GM19043 (cell line): ENCODE measurements around the gene AFF2.

ENCODE experiments used
- ATAC-seq: cut with Tn5 transposase; IDR thresholded peaks from one replicate; pipeline ENCODE4 v1.9.1; 2021; ENCODE audit warnings: low read depth; ENCODE audit not compliant: unreplicated experiment

The AFF2 gene

DNA sequence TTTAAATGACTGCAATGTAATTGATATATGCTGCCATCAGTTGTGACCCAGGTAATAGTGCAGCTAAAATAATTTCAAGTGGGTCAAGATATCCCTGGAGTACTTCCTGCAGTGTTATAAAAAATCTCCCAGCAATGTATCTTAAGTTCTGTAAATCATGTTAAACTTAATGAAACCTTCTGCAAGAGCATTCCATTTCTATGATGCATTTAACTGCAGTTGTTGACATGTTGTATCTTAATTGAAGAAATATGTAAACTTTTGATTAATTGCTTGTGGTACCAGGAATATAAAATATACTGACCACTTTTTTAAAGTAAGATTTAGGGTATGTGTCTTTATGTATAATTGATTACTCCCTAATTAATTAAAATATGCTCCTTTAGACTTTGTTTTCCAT, 213.6 kb downstream of the AFF2 start:
- no peak for ATAC-seq

DNA sequence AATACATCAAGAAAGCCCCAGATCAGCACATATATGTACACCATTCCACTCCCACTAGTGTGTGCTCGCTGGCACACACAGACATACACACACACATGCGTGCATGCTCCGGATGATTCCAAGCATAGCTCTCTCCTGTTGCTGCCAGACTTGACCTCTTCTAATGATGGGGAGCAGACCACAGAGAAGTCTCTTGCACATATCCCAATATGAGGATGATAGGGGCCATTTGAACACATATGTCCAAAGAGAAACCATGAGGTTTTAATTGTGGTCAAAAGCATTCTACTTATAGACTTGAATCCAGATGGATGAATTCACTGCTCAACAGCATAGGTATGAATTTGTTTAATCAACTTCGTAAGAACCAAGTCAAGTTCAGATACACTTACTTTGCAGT, 214.9 kb downstream of the AFF2 start:
- no peak for ATAC-seq

DNA sequence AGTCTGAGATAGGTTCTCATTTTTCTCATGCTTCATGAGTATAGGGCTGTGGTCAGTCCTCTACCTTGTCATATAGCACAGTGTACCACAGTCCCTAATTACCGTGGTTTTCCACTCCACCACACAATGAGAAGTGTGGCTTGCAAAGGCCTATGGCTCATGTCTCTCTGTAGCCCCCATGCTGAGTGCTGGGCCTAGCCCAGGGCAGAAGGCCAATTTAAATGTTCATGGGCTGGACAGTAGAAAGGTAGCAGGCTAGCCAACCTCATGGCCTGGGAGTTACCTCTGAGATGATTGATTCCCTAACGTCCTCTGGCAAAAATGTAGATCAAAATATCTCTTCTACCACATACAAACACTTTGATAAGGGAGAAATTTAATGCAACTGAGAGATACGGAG, 222.5 kb downstream of the AFF2 start:
- ATAC-seq: no peak

DNA sequence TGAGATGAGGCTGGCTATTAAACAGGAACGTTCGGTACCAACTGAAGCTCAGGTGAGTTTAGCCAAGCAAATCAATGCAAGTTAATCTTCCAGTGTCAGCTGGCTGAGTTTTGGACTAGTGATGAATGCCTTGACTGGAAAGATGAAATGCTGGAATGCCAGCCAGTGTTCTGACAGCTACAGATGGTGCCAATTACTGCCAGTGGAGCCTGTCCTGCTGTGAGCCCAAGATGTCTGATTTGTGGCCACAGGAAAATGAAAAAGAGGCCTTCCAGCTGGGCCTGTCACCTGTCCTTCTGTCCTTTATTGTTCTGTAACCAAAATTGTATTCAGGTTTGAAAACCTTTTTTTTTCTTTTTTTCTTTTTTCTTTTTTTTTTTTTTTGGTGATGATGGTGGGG, 223.1 kb downstream of the AFF2 start:
- no peak for ATAC-seq

DNA sequence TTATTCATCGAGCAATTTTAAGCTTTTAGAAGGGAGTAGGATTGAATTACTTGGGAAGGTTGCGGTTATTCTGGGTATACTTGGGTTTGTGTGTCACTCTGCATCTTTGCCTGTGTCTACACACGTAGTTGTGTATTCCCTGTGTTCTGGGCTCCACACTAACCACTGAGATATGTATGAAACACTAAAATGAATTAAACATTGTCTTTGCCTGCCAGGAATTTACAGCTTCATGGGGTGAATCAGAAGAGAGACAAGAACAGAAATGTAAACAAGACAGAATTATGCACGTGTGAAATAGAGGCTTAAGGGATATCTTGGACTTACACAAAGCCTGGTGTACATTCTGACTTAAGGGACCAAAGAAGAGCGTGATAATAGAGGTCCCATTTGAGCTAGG, 228.5 kb downstream of the AFF2 start:
- no peak for ATAC-seq

DNA sequence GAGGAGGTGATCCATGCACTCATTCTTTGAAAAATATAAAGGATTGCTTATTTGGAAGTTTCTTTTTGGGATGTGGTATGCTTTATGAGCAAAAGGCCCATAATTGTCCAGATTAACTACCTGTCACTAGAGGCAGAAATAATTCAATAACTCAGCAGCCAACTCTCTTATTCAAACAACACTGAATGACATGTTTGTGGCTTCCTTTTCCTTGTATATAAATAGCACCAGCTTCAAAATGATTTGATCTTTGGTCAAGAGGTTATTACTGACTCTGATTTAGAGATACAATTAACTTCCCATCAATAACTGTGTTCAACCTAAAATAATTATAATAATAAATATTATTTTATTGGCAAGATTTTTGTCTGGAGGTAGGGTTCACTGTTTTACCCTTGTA, 232.3 kb downstream of the AFF2 start:
- no peak for ATAC-seq

DNA sequence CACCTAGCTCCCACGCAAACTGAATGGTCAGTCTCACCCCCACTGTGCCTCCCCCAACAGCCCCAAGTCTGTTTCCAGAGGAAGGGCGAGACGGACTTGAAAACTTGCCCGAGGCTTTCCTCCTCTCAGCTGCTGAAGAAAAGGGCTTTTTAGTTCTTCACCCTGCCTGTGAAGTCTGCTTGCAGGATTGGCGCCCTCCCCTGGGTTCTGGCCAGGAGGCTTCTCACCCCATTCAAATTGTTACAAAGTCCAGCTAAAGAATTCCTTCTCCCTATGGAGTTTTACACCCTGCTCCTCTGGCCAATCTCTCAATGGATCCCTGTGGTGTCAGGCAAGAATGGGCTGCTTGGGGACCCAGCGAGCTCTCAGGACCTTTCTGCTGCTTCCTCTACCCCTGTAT, 241.0 kb downstream of the AFF2 start:
- no peak for ATAC-seq

DNA sequence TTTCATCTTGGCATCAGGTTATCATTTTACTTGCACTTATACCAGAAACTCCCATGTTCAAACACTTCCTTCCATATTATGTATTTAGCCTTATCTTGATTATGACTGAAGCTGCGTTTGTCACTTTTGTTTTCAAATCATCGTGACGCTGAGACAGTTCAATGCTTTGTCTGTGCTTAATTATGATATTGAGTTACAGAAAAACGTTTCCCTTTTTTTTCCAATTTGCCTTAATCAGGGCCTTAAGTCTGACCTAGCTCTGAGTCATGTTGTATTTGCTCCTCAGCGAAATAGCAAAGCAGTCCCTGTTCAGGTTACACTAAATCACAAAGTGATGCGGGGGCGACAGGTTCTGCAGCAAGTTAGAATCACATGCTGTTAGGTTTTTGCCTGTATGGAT, 254.7 kb downstream of the AFF2 start:
- ATAC-seq: no peak

DNA sequence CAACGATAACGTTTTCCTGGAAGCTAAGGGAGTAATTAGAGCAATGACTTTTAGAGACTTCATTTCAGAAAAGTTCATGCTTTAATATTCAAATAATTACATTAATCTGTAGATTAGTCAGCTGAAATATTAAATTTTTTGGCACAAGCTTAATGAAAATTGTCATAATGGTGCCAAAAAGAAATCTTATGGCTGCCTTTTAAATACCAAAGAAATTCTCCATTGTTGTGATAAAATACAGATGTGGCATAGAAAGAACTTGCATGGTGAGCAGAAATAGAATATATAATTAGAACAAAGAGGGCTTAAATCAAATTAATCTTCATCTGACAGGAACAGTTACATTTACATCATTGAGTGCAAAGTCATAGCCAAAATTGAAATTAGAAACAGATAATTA, 263.5 kb downstream of the AFF2 start:
- no peak for ATAC-seq

DNA sequence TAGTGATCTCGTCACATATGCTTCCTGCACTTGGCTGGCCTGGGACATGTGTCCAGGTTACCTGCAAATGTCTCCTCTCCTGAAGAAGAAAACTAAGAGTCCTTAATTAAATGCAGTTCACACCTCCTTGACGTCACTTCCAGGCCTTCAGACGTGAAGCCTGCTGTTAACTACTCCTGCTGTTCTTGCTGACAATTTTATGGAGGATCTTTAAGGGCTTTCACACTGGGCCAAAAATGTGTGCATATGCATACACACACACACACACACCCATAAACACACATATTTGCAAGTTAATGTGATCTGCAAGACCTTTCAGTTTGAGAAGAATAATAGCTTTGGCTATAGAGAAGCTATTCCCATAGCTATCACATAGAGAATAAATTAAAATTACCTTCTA, 267.9 kb downstream of the AFF2 start:
- ATAC-seq: no peak

DNA sequence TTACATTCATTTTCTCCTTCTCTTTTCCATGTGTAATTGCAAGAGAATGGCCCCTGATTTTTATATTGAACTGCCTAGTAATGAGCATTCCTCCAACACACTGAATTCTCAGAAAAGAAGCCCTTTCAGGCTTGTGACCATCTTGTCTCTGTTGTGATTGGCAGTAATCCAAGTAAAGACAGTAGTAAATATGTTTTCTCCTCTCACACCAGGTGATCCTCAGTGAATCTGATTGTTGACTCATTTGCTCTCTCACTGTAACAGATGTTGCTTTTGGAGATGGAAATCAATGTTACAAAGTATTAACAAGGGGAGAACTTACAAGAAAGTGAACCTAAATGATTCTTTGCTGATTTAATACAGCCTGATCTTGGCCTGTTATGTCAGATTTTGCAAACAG, 271.0 kb downstream of the AFF2 start:
- no peak for ATAC-seq

DNA sequence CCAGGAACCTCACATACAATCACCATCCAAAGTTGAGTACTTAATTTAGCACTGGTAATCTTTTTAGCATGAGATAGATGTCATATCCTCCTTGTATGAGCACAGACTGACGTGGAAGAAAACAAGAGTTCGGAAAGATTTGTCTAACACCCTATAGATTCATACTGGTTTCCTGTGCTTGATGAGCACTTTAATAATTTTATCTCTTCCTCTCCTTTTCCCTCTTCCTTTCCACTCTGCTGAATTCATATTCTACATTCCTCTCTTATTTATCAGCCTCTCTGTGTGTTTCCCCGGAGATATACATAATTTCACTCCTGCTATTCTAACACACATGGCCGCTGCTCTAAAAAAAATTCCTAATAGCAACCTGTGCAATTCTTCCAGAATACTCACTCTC, 273.9 kb downstream of the AFF2 start:
- no peak for ATAC-seq

DNA sequence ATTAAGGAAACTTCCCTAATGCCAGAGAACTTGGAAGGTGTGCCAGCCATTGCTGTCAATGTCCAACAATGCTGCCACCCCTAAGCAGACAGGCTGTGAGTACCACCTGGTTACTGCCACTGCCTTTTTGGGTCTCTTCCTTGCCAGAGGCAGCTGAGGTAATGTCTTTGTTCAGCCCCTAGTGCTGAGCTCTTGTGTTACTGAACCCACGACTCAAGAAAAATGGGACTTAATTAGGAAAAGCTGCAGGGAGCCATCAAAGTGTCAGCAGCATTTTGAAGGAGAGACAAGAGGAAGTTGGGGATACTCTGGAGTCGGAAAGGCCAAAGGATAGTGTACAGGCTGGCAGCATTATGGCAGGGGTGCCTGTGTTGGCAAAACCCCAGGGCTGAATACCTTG, 283.7 kb downstream of the AFF2 start:
- ATAC-seq: no peak

DNA sequence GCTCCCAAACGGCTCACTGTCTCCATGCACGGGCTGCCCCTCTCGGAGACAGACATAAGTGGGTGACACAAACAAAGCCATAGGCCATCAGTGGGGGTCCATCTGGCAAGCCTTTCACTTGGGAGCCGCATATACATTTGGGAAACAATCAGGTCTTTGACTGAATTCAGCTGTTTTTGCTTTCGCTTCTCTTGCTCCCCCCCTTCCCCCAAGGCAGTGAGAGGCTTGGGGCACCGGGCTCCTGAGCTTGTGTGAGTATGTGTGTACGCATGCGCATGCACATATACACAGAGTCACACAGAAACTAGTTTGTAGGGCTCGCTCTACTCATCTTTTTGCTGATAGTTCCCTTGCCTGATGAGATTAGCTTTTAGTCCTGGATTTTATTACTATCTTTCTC, 284.4 kb downstream of the AFF2 start:
- no peak for ATAC-seq

DNA sequence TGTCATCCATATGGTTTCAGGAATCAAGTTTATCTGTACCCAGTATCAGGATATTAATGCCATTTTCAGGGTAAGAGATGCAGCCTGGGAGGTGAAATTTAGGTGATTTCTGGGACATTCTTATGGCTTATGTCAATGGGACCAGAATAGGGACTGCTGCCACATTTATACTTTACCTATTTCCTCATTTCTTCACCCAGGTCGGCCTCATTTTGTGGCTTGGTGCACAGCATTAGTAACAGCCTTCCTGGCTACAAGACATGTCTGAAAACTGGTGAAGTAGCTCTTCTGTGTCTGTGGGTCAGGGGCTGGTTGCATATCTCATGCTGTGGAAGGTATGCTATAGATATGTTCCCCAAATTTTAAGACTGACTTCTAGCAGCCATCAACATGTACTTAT, 284.8 kb downstream of the AFF2 start:
- no peak for ATAC-seq

DNA sequence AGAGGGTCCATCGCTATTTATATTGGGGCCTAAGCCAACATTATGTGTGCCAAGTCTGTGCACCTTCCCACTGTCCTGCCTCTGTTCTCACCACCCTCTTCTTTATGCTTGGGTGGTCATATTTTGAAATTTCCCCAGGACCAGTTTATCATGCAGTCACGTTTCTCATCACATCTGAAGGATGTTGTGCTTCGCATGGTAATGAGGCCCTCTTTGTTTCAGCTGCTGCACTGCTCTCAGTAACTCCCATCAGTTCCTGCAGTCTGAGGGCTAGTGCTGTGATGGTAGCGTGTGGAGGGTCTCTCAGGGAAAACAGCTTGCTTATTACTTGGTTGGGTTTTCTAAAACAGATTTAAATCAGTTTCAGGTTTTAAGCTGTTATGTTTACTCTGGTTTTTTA, 288.0 kb downstream of the AFF2 start:
- ATAC-seq: no peak

DNA sequence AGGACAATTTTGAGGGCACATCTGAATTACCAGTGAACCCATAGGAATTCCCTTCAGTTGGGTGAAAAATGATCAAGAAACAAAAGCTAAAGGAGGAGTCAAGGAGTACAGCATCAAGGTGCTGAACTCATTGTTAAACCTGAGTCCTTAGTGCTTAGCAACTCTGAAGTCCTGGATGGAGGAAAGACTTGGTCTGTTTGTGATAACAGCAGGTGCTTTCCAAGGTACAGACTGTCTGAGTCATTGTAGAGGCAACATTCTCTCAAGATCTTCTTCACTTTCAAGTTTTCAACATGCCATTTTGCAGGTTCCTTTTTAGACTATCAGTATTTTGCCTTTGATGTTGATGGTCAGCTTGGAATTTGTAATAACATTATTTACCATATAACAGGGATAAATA, 293.9 kb downstream of the AFF2 start:
- no peak for ATAC-seq

DNA sequence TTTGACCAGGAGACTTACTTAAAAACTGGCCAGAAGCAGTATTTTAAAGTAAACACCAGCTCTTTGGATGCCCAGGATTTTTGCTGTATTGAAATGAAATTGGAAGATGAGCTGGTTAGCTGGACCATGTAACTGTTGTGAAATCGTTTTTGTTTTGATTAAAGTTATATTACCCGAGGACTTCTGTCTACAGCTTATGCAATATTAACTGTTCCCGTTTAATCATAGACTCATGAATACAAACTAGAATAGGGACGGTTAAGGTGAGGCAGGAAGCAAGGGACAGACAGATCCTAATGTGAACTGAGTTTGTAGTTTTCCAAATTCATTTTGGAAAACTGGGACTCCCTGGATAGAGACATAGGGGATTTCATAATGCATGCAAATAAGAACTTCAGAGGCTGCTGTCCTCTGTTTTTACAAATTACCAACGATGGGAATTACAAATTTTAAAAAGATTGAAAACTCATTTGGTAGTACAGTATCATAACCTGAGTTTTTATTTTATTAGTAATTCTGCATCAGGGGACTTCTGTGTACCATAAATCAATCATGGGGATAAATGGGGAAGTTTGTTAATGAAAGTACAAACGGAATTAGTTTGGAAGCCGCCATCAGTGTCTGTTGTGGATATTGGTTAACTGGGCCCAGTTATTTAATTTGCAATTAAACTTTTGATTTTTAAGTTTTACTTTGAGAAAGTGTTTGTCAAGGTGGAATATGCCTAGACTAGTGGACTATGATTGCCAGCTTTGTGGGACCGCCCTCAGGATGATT, 304.4 kb downstream of the AFF2 start:
- ATAC-seq: no peak

DNA sequence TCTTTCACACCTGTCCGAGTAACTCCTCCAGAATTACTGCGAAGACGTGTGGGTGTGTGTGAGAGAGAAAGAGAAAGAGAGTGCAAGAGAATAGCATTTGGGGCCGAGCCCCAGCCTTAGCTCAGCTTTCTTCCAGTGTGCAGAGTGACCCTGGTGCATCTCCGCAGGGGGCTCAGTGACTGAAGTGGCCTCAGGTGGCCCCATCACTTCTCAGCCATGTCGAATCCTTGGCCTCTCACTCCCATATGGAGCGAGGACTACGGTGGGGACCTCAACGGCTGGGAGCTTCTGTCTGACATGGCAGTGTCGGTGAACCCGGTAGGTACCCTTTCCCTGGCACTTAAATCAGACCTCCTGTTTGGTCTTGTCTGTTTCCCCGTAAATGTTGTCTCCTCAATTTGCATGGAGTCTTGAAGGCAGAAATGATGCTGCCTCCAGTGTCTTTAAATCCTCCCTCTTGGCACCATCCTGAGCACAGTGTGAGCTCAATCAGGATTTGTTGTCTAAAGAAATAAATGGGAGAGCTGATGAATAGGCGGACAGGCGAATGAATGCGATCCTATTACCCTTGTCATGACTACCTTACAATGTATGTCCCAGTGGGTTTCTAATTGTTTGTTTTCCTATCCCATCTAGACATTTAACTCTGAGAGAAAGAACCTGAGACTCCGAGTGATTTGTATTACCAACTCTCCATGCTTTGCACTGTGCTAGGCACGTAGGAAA, 305.9 kb downstream of the AFF2 start:
- ATAC-seq: no peak

DNA sequence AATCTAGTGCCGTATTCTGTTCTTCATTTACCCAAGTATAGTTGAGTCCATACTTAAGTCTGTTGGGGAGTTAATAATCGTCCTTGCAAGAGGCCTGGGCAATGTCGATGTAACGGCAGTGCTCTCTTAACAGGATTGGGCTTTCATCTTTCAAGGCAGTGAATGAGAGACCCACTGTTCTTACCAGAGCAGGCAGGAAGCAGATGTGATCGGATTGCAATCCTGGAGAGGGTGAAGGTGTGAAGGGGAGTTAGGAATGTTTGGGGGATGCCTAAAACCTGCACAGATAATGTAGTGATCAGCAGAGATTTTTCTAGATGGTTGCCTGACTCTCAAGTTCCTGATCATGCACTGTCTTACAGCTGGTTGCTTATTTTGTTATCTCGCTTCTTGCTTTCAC, 308.4 kb downstream of the AFF2 start:
- ATAC-seq: no peak

DNA sequence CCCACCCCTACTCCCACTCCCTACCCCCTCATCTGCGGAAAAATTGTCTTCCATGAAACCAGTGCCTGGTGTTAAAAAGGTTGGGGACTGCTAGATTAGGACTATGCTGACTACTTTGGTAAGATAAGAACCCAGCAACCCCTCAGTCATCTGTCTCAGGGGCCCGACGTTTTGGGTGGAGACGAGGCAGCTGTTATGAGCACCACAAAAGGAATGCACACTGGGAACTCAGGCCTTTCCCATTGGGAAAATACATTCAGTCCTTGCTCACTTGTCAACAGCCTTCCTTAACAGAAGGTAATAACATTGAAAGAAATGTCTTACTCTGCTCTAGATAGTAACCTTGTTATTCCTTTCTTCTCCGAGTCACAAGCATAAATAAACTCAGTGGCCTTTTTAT, 310.8 kb downstream of the AFF2 start:
- no peak for ATAC-seq

DNA sequence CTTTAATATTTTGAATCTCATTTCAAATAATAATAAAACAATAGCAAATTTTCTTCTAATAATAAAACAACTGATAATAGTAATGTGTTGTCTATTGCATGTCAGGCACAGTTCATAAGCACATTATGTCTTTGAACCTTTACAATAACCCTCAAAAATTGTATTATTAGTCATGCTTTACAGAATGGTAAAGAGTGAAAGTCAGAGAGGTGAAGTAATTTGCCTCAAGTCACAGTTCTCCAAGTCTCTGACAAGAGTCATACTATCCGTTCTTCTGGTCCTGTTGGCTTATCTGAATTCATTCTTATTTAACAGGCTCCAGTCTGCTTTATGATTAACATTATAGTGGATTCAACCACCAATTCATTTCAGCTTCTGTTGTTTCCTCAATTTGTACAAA, 313.0 kb downstream of the AFF2 start:
- ATAC-seq: no peak
